HK-2 (cell line): ENCODE measurements around the gene TK2.
A peak's percentile ranks its signal among the peaks of the same experiment; 100 is the strongest.
"Not testable (repeated sequence)": the region's sequence is repeated elsewhere in the genome, so short reads cannot be mapped to it uniquely, and the experiment has no call there.

Experiments used
- DNase-seq: peaks from one replicate; pipeline ENCODE4 v3.0.0-alpha.2; 2018; ENCODE audit not compliant: unreplicated experiment

The TK2 gene

GRCh38 chr16:66549284-66550131 is at the start of gene TK2:
Gene TK2, minus strand, starts transcription at chr16:66550122. Its CDS starts 61 bp downstream, at chr16:66550061.
- DNase-seq = peak; percentile 74

GRCh38 chr16:66598111-66598510 is 48.2 kb upstream of the TK2 start:
- no peak for DNase-seq

- no peak for DNase-seq
Measured at GRCh38 chr16:66596986-66597848, 47.3 kb upstream of the TK2 start.

GRCh38 chr16:66596559-66596958 is 46.6 kb upstream of the TK2 start:
- not testable (repeated sequence) for DNase-seq

GRCh38 chr16:66594739-66595138 is 44.8 kb upstream of the TK2 start:
- no peak for DNase-seq

GRCh38 chr16:66592814-66593213 is 42.9 kb upstream of the TK2 start:
- DNase-seq = no peak

- DNase-seq = no peak
Measured at GRCh38 chr16:66592241-66592640, 42.3 kb upstream of the TK2 start.

GRCh38 chr16:66591018-66591417 is 41.1 kb upstream of the TK2 start:
- DNase-seq = no peak

- DNase-seq = no peak
Measured at GRCh38 chr16:66590322-66590721, 40.4 kb upstream of the TK2 start.

- DNase-seq = no peak
Measured at GRCh38 chr16:66588981-66589713, 39.2 kb upstream of the TK2 start.

GRCh38 chr16:66587881-66588600 is 38.1 kb upstream of the TK2 start:
- DNase-seq = no peak

- DNase-seq = no peak
Measured at GRCh38 chr16:66585481-66586239, 35.7 kb upstream of the TK2 start.

- DNase-seq = no peak
Measured at GRCh38 chr16:66581246-66581952, 31.5 kb upstream of the TK2 start.

GRCh38 chr16:66580605-66581209 is 30.8 kb upstream of the TK2 start:
- DNase-seq = no peak

- DNase-seq = no peak
Measured at GRCh38 chr16:66578651-66579531, 29.0 kb upstream of the TK2 start, which contains the start of gene CMTM2. Gene CMTM2, plus strand, starts transcription at chr16:66579463. Its CDS starts 145 bp downstream, at chr16:66579608.

- no peak for DNase-seq
Measured at GRCh38 chr16:66576296-66576695, 26.4 kb upstream of the TK2 start.

- DNase-seq = no peak
Measured at GRCh38 chr16:66575060-66575459, 25.1 kb upstream of the TK2 start.

- no peak for DNase-seq
Measured at GRCh38 chr16:66574531-66574930, 24.6 kb upstream of the TK2 start.
